Measurements from ENCODE around the gene OR2J1. TPM values are rescaled to one million over a fixed set of nuclear protein-coding genes. Genes with fewer than 3 reads are reported as not detected.

OR2J1 gene
- total RNA-seq = not detected in 2 replicates

GRCh38 chr6:29099190-29099589 is at the start of gene OR2J1:
OR2J1 (plus strand) TSS chr6:29099490; CDS start chr6:29100943, 1,453 bp downstream.

GRCh38 chr6:29087213-29087612 is 12.1 kb upstream of the OR2J1 start, which contains the start of gene OR2B3:
OR2B3 (minus strand) TSS chr6:29087313; CDS start chr6:29087248, 65 bp downstream.

GRCh38 chr6:29107758-29108157 is 8.5 kb downstream of the OR2J1 start, which contains the start of gene OR2J3:
OR2J3 (plus strand) TSS chr6:29108058; CDS start chr6:29111891, 3,833 bp downstream.

Other genes with a start within 250 kb of the OR2J1 start
- gene TRIM27, start 175.5 kb upstream of the OR2J1 start, total RNA-seq = 45.3 and 46.1 TPM in 2 replicates
- 4.8 TPM in 2 replicates for gene ZNF311, start 94.2 kb upstream of the OR2J1 start, total RNA-seq
- gene OR2W1, start 54.3 kb upstream of the OR2J1 start, total RNA-seq = not detected in 2 replicates
- not detected in 2 replicates for gene OR2B3, start 12.2 kb upstream of the OR2J1 start, total RNA-seq
- gene OR2J3, start 8.6 kb downstream of the OR2J1 start, total RNA-seq = not detected in 2 replicates
- not detected in 2 replicates for gene OR2J2, start 71.4 kb downstream of the OR2J1 start, total RNA-seq
- not detected in 2 replicates for gene OR14J1, start 202.2 kb downstream of the OR2J1 start, total RNA-seq